ENCODE measurements around the gene SLC39A11.

Gene SLC39A11

GRCh38 chr17:72806011-72806410 lies 286.5 kb downstream of the SLC39A11 start:
- Histone ChIP-seq H3K4me1 (ENCODE audit: insufficient read depth, low read length) (no peaks in the 10 kb centered on the region), H3K36me3 (ENCODE audit: insufficient read depth, low read length) (no peaks in the 10 kb centered on the region), H3K27ac (ENCODE audit: low read depth, low read length) (no peak overlapping the region), H3K4me3 (ENCODE audit: low read depth in 1 of 2, low read length in 2 of 2) (no peak overlapping the region), H3K9me3 (ENCODE audit: low read length) (peaks cover under 1% of the 10 kb centered on the region), H3K27me3 (ENCODE audit: control insufficient read depth in 1 of 2, insufficient read depth in 2 of 2, low read length in 2 of 2) (no peaks in the 10 kb centered on the region), H3K9ac (ENCODE audit: low read length) (no peak overlapping the region)

- no peak overlapping the region for H3K27ac ChIP-seq (ENCODE audit: low read depth, low read length)
- H3K9me3 ChIP-seq (ENCODE audit: low read length) = peaks cover 5% of the 10 kb centered on the region
- no peaks in the 10 kb centered on the region for H3K27me3 ChIP-seq (ENCODE audit: control insufficient read depth in 1 of 2, insufficient read depth in 2 of 2, low read length in 2 of 2)
- no peaks in the 10 kb centered on the region for H3K36me3 ChIP-seq (ENCODE audit: insufficient read depth, low read length)
- no peaks in the 10 kb centered on the region for H3K4me1 ChIP-seq (ENCODE audit: insufficient read depth, low read length)
- H3K9ac ChIP-seq (ENCODE audit: low read length) = no peak overlapping the region
- no peak overlapping the region for H3K4me3 ChIP-seq (ENCODE audit: low read depth in 1 of 2, low read length in 2 of 2)
Measured at GRCh38 chr17:72804949-72805707, 287.4 kb downstream of the SLC39A11 start.

- H3K27ac ChIP-seq (ENCODE audit: low read depth, low read length) = no peak overlapping the region
- no peaks in the 10 kb centered on the region for H3K36me3 ChIP-seq (ENCODE audit: insufficient read depth, low read length)
- H3K4me3 ChIP-seq (ENCODE audit: low read depth in 1 of 2, low read length in 2 of 2) = no peak overlapping the region
- H3K9ac ChIP-seq (ENCODE audit: low read length) = no peak overlapping the region
- H3K27me3 ChIP-seq (ENCODE audit: control insufficient read depth in 1 of 2, insufficient read depth in 2 of 2, low read length in 2 of 2) = no peaks in the 10 kb centered on the region
- H3K4me1 ChIP-seq (ENCODE audit: insufficient read depth, low read length) = no peaks in the 10 kb centered on the region
- H3K9me3 ChIP-seq (ENCODE audit: low read length) = peaks cover 5% of the 10 kb centered on the region
Measured at GRCh38 chr17:72802726-72803125, 289.8 kb downstream of the SLC39A11 start.

DNA sequence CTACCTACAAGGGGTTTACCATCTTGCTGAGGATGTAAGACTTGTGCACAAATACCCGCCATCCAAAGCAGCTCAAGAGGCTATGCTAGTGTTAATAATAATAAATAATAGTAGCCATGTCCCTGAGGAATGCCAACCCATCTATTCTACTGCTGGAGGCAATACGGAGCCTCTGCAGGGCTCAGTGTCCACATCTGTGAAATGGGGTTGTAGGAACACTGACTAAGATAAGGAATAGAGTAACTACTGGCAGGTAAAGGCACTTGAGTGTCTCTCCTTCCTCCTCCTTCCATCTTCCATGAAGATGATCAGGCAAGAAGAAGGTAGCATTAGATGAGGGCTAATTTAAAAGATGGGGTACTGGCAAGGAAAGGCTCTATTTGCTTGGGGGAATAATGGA lies 295.3 kb downstream of the SLC39A11 start:
- no peak overlapping the region for H3K4me3 ChIP-seq (ENCODE audit: low read depth in 1 of 2, low read length in 2 of 2)
- H3K27ac ChIP-seq (ENCODE audit: low read depth, low read length) = no peak overlapping the region
- peaks cover 5% of the 10 kb centered on the region for H3K9me3 ChIP-seq (ENCODE audit: low read length)
- H3K27me3 ChIP-seq (ENCODE audit: control insufficient read depth in 1 of 2, insufficient read depth in 2 of 2, low read length in 2 of 2) = no peaks in the 10 kb centered on the region
- no peaks in the 10 kb centered on the region for H3K4me1 ChIP-seq (ENCODE audit: insufficient read depth, low read length)
- H3K9ac ChIP-seq (ENCODE audit: low read length) = no peak overlapping the region
- H3K36me3 ChIP-seq (ENCODE audit: insufficient read depth, low read length) = no peaks in the 10 kb centered on the region

- Histone ChIP-seq H3K4me3 (ENCODE audit: low read depth in 1 of 2, low read length in 2 of 2) (no peak overlapping the region), H3K9me3 (ENCODE audit: low read length) (peaks cover 4% of the 10 kb centered on the region), H3K27ac (ENCODE audit: low read depth, low read length) (no peak overlapping the region), H3K36me3 (ENCODE audit: insufficient read depth, low read length) (no peaks in the 10 kb centered on the region), H3K27me3 (ENCODE audit: control insufficient read depth in 1 of 2, insufficient read depth in 2 of 2, low read length in 2 of 2) (no peaks in the 10 kb centered on the region), H3K9ac (ENCODE audit: low read length) (no peak overlapping the region), H3K4me1 (ENCODE audit: insufficient read depth, low read length) (no peaks in the 10 kb centered on the region)
Measured at GRCh38 chr17:72795941-72796340, 296.5 kb downstream of the SLC39A11 start.

DNA sequence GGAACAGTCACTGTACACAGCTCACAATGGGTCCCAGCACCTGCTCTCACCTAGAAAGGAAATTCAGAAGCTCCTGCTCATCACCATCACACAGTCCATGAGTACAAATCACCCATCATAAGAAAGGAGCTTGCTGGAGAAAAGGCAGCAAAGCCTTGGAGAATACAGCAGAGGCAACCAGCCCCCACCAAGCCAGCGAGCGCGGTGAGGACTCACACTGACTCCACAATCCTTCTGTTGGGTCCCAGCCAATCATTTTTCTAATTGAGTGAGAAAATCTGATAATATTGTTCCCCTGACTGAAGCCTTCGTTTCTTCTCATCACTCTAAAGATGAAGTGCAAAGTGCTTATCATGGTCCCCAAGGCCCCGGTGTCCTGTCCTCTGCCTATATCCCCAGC lies 298.3 kb downstream of the SLC39A11 start:
- no peaks in the 10 kb centered on the region for H3K27me3 ChIP-seq (ENCODE audit: control insufficient read depth in 1 of 2, insufficient read depth in 2 of 2, low read length in 2 of 2)
- H3K9ac ChIP-seq (ENCODE audit: low read length) = no peak overlapping the region
- no peak overlapping the region for H3K4me3 ChIP-seq (ENCODE audit: low read depth in 1 of 2, low read length in 2 of 2)
- no peaks in the 10 kb centered on the region for H3K4me1 ChIP-seq (ENCODE audit: insufficient read depth, low read length)
- no peaks in the 10 kb centered on the region for H3K9me3 ChIP-seq (ENCODE audit: low read length)
- H3K27ac ChIP-seq (ENCODE audit: low read depth, low read length) = no peak overlapping the region
- no peaks in the 10 kb centered on the region for H3K36me3 ChIP-seq (ENCODE audit: insufficient read depth, low read length)

- H3K27me3 ChIP-seq (ENCODE audit: control insufficient read depth in 1 of 2, insufficient read depth in 2 of 2, low read length in 2 of 2) = no peaks in the 10 kb centered on the region
- no peaks in the 10 kb centered on the region for H3K4me1 ChIP-seq (ENCODE audit: insufficient read depth, low read length)
- no peaks in the 10 kb centered on the region for H3K36me3 ChIP-seq (ENCODE audit: insufficient read depth, low read length)
- H3K27ac ChIP-seq (ENCODE audit: low read depth, low read length) = no peak overlapping the region
- no peak overlapping the region for H3K4me3 ChIP-seq (ENCODE audit: low read depth in 1 of 2, low read length in 2 of 2)
- no peaks in the 10 kb centered on the region for H3K9me3 ChIP-seq (ENCODE audit: low read length)
- H3K9ac ChIP-seq (ENCODE audit: low read length) = no peak overlapping the region
Measured at GRCh38 chr17:72792771-72793170, 299.7 kb downstream of the SLC39A11 start.

DNA sequence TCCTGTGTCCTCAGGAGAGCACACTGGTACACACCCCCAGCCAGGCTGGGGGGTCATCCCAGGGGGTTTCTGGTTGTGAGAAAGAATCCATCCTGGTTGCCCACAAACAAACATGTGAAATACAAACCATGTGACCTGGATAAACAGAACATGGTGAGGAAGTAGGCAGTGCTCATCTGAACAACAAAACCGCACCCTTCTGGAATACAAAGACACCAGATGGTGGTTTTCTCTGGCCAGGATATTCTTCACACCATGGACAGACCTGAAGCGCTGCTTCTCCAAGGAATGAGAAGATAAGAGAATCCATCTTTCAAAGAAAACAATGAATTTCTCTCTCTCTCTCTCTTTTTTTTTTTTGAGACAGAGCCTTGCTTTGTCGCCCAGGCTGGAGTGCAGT lies 302.3 kb downstream of the SLC39A11 start:
- no peaks in the 10 kb centered on the region for H3K36me3 ChIP-seq (ENCODE audit: insufficient read depth, low read length)
- no peaks in the 10 kb centered on the region for H3K27me3 ChIP-seq (ENCODE audit: control insufficient read depth in 1 of 2, insufficient read depth in 2 of 2, low read length in 2 of 2)
- no peaks in the 10 kb centered on the region for H3K9me3 ChIP-seq (ENCODE audit: low read length)
- no peaks in the 10 kb centered on the region for H3K4me1 ChIP-seq (ENCODE audit: insufficient read depth, low read length)
- no peak overlapping the region for H3K27ac ChIP-seq (ENCODE audit: low read depth, low read length)
- H3K9ac ChIP-seq (ENCODE audit: low read length) = no peak overlapping the region
- H3K4me3 ChIP-seq (ENCODE audit: low read depth in 1 of 2, low read length in 2 of 2) = no peak overlapping the region

DNA sequence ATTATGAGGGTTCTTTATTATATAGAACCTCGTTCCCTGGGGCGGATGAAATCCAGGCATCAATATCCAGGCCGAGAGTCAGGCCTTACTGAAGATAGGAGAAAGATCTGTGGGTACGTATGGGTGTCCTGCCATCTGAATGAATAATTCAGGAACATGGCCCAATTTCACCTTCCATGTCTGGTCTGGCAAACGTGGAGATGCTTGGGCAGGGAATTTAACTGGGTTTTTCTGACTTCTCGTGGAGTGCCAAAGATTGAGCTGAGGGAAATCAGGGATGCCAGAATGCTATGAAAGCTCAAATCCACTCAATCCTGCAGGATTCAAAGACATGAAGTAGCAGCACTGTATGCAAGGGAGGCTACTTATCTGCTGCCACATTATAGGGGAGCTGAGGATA lies 302.8 kb downstream of the SLC39A11 start:
- H3K27ac ChIP-seq (ENCODE audit: low read depth, low read length) = no peak overlapping the region
- no peaks in the 10 kb centered on the region for H3K9me3 ChIP-seq (ENCODE audit: low read length)
- H3K9ac ChIP-seq (ENCODE audit: low read length) = no peak overlapping the region
- no peaks in the 10 kb centered on the region for H3K36me3 ChIP-seq (ENCODE audit: insufficient read depth, low read length)
- no peaks in the 10 kb centered on the region for H3K27me3 ChIP-seq (ENCODE audit: control insufficient read depth in 1 of 2, insufficient read depth in 2 of 2, low read length in 2 of 2)
- H3K4me3 ChIP-seq (ENCODE audit: low read depth in 1 of 2, low read length in 2 of 2) = no peak overlapping the region
- H3K4me1 ChIP-seq (ENCODE audit: insufficient read depth, low read length) = no peaks in the 10 kb centered on the region

GRCh38 chr17:72788950-72789585 lies 303.4 kb downstream of the SLC39A11 start:
- H3K9me3 ChIP-seq (ENCODE audit: low read length) = no peaks in the 10 kb centered on the region
- no peaks in the 10 kb centered on the region for H3K4me1 ChIP-seq (ENCODE audit: insufficient read depth, low read length)
- H3K36me3 ChIP-seq (ENCODE audit: insufficient read depth, low read length) = no peaks in the 10 kb centered on the region
- no peaks in the 10 kb centered on the region for H3K27me3 ChIP-seq (ENCODE audit: control insufficient read depth in 1 of 2, insufficient read depth in 2 of 2, low read length in 2 of 2)
- no peak overlapping the region for H3K27ac ChIP-seq (ENCODE audit: low read depth, low read length)
- no peak overlapping the region for H3K9ac ChIP-seq (ENCODE audit: low read length)
- H3K4me3 ChIP-seq (ENCODE audit: low read depth in 1 of 2, low read length in 2 of 2) = no peak overlapping the region

DNA sequence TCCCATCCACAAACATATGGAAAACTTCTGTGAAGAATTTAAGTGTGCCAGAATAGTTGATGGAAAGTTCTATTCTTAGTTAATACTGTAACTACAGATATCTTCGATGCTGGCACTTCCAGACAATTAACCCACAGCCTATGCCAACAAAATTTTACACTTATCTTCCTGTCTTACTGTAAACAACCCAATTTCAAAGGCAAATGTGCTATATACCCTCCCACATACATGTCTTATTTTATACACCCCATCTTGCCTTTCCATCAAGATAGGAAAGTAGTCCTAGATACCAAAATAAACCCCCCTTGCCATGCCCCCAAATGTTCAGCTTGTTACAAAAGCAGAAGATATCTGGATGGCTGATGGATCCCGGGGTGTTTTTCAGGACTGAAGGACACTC lies 306.3 kb downstream of the SLC39A11 start:
- no peak overlapping the region for H3K27ac ChIP-seq (ENCODE audit: low read depth, low read length)
- H3K4me1 ChIP-seq (ENCODE audit: insufficient read depth, low read length) = no peaks in the 10 kb centered on the region
- H3K27me3 ChIP-seq (ENCODE audit: control insufficient read depth in 1 of 2, insufficient read depth in 2 of 2, low read length in 2 of 2) = no peaks in the 10 kb centered on the region
- H3K4me3 ChIP-seq (ENCODE audit: low read depth in 1 of 2, low read length in 2 of 2) = no peak overlapping the region
- no peak overlapping the region for H3K9ac ChIP-seq (ENCODE audit: low read length)
- H3K9me3 ChIP-seq (ENCODE audit: low read length) = no peaks in the 10 kb centered on the region
- H3K36me3 ChIP-seq (ENCODE audit: insufficient read depth, low read length) = no peaks in the 10 kb centered on the region

All from muscle layer of colon (tissue), 2 donors.